H1 (cell line): ENCODE results near the gene ACSF2. TPM values are rescaled to one million over a fixed set of nuclear protein-coding genes. Genes with fewer than 3 reads are reported as not detected.

ENCODE experiments used
- CTCF ChIA-PET: fragments of 300-600 bp; sonication (Branson Sonifier 250); formaldehyde crosslinking; loops from one replicate; lab custom pipeline; 2021; ENCODE audit not compliant: partially characterized antibody; lab: Charles Lee
- POLR2A ChIA-PET: fragments of 300-600 bp; sonication (Branson Sonifier 250); formaldehyde crosslinking; loops from one replicate; lab custom pipeline; 2021; ENCODE audit warnings: inconsistent platforms; ENCODE audit not compliant: partially characterized antibody; lab: Charles Lee
- DNase-seq, 2 experiments: peaks; one replicate each; pipeline versions ENCODE4 v3.0.0 to v3.0.0-alpha.2; 2010 to 2022; ENCODE audit warnings: low spot score in 2 of 2, low read depth in 1 of 2, mixed read lengths in 1 of 2
- FAIRE-seq: peaks from 2 replicates; lab custom pipeline; 2011; peaks lifted over from hg19 to GRCh38; lab: Jason Lieb, UNC
- H2AFZ ChIP-seq: 2 replicates; pipeline ENCODE4 v1.8.1; 2012; ENCODE audit warnings: low read length, inconsistent platforms
- H2AK5ac ChIP-seq: 2 replicates; pipeline ENCODE4 v1.6.1; 2013; ENCODE audit warnings: low read depth, low read length
- H2BK120ac ChIP-seq: replicated peaks from 2 replicates; pipeline ENCODE3; 2013; ENCODE audit warnings: low read depth, low read length, inconsistent platforms
- H2BK12ac ChIP-seq: 2 replicates; pipeline ENCODE4 v1.6.1; 2013; ENCODE audit warnings: low read depth, low read length
- H2BK15ac ChIP-seq: 2 replicates; pipeline ENCODE4 v1.6.1; 2013; ENCODE audit warnings: low read length
- H2BK20ac ChIP-seq: 2 replicates; pipeline ENCODE4 v1.6.1; 2013; ENCODE audit warnings: low read length
- H2BK5ac ChIP-seq: 2 replicates; pipeline ENCODE4 v1.6.1; 2013; ENCODE audit warnings: low read depth, low read length
- H3K14ac ChIP-seq: 2 replicates; pipeline ENCODE4 v1.6.1; 2013; ENCODE audit warnings: inconsistent platforms; ENCODE audit not compliant: insufficient read length
- H3K18ac ChIP-seq: 2 replicates; pipeline ENCODE4 v1.6.1; 2013; ENCODE audit warnings: low read length; ENCODE audit errors: extremely low read depth
- H3K23ac ChIP-seq: 2 replicates; pipeline ENCODE4 v1.6.1; 2013; ENCODE audit warnings: inconsistent platforms; ENCODE audit not compliant: insufficient read length
- H3K23me2 ChIP-seq: 2 replicates; pipeline ENCODE4 v1.6.1; 2013; ENCODE audit warnings: low read depth, low read length
- H3K27ac ChIP-seq: 2 replicates; pipeline ENCODE4 v1.6.1; 2011; ENCODE audit warnings: low read depth, low read length, inconsistent platforms
- H3K27me3 ChIP-seq, 4 experiments: replicated peaks in 1 of 4; 1 replicate in 1 of 4; 2 replicates in 3 of 4; pipeline versions ENCODE4 v1.6.1 to v1.8.1; 2011 to 2013; ENCODE audit warnings: low read length in 3 of 4, mild to moderate bottlenecking in 3 of 4, inconsistent platforms in 2 of 4, mixed read lengths in 2 of 4, moderate library complexity in 1 of 4; ENCODE audit not compliant: control insufficient read depth in 3 of 4, insufficient read depth in 3 of 4; ENCODE audit errors: extremely low read depth in 1 of 4
- H3K36me3 ChIP-seq, 4 experiments: 2 replicates each; pipeline versions ENCODE4 v1.6.1 to v1.8.1; 2011 to 2013; ENCODE audit warnings: mild to moderate bottlenecking in 4 of 4, low read length in 3 of 4, moderate library complexity in 2 of 4, control low read depth in 1 of 4, inconsistent platforms in 1 of 4; ENCODE audit not compliant: insufficient read depth in 4 of 4, control insufficient read depth in 2 of 4
- H3K4ac ChIP-seq: replicated peaks from 2 replicates; pipeline ENCODE3; 2013; ENCODE audit warnings: low read length, low read depth, mixed read lengths, inconsistent platforms; ENCODE audit not compliant: insufficient read length
- H3K4me1 ChIP-seq, 4 experiments: replicated peaks in 1 of 4; 1 replicate in 1 of 4; 2 replicates in 3 of 4; pipeline versions ENCODE4 v1.6.1 to v1.8.1; 2011 to 2013; ENCODE audit warnings: low read length in 3 of 4, inconsistent platforms in 2 of 4, mixed read lengths in 1 of 4; ENCODE audit not compliant: insufficient read depth in 4 of 4, control insufficient read depth in 3 of 4
- H3K4me2 ChIP-seq, 2 experiments: 2 replicates each; pipeline versions ENCODE4 v1.6.1 to v1.8.1; 2011 to 2013; ENCODE audit warnings: low read depth in 2 of 2, low read length in 2 of 2, control low read depth in 1 of 2, inconsistent platforms in 1 of 2, mild to moderate bottlenecking in 1 of 2; ENCODE audit not compliant: insufficient read depth in 1 of 2
- H3K4me3 ChIP-seq, 4 experiments: fragments of 200-600, 300-600 bp in 1 of 4; sonication (generic), shearing (Covaris generic), sonication (Bioruptor Twin) in 1 of 4; 2 replicates each; pipeline versions ENCODE4 v1.5.1 to v1.8.1; 2011 to 2016; ENCODE audit warnings: low read length in 4 of 4, low read depth in 3 of 4, control low read depth in 2 of 4, inconsistent platforms in 2 of 4, mild to moderate bottlenecking in 2 of 4, mixed read lengths in 1 of 4, moderate library complexity in 1 of 4; ENCODE audit not compliant: insufficient read depth in 2 of 4; ENCODE audit errors: extremely low read depth in 1 of 4
- H3K56ac ChIP-seq: replicated peaks from 2 replicates; pipeline ENCODE3; 2013; ENCODE audit warnings: low read depth, mild to moderate bottlenecking, mixed read lengths, low read length, inconsistent platforms; ENCODE audit not compliant: insufficient read length
- H3K79me1 ChIP-seq: 2 replicates; pipeline ENCODE4 v1.6.1; 2013; ENCODE audit warnings: low read depth, low read length, control low read depth
- H3K79me2 ChIP-seq, 2 experiments: 2 replicates each; pipeline versions ENCODE4 v1.6.1 to v1.8.1; 2012 to 2013; ENCODE audit warnings: low read length in 2 of 2, mild to moderate bottlenecking in 2 of 2, inconsistent platforms in 1 of 2; ENCODE audit not compliant: insufficient read depth in 2 of 2, control insufficient read depth in 1 of 2
- H3K9ac ChIP-seq, 4 experiments: replicated peaks in 1 of 4; 1 replicate in 1 of 4; 2 replicates in 3 of 4; pipeline versions ENCODE4 v1.6.1 to v1.8.1; 2011 to 2013; ENCODE audit warnings: low read depth in 3 of 4, low read length in 3 of 4, control low read depth in 2 of 4, mild to moderate bottlenecking in 2 of 4, moderate library complexity in 2 of 4, inconsistent platforms in 1 of 4; ENCODE audit errors: extremely low read depth in 1 of 4
- H3K9me3 ChIP-seq, 2 experiments: 2 replicates each; pipeline versions ENCODE4 v1.6.1 to v1.8.1; 2012 to 2013; ENCODE audit warnings: mild to moderate bottlenecking in 2 of 2, moderate library complexity in 2 of 2, control low read depth in 1 of 2, inconsistent platforms in 1 of 2, low read depth in 1 of 2, low read length in 1 of 2, mixed read lengths in 1 of 2; ENCODE audit not compliant: insufficient read depth in 2 of 2
- H4K20me1 ChIP-seq, 2 experiments: replicated peaks in 1 of 2; 2 replicates each; pipeline versions ENCODE3 to v1.8.1; 2011 to 2013; ENCODE audit warnings: inconsistent platforms in 2 of 2, low read length in 2 of 2, mild to moderate bottlenecking in 1 of 2; ENCODE audit not compliant: insufficient read depth in 2 of 2, control insufficient read depth in 1 of 2
- H4K5ac ChIP-seq: 2 replicates; pipeline ENCODE4 v1.6.1; 2013; ENCODE audit warnings: low read length, low read depth, mixed read lengths, inconsistent platforms; ENCODE audit not compliant: insufficient read length
- H4K8ac ChIP-seq: 2 replicates; pipeline ENCODE4 v1.8.0; 2013; ENCODE audit warnings: mild to moderate bottlenecking, moderate library complexity, low read length, inconsistent platforms; ENCODE audit not compliant: insufficient read depth; ENCODE audit errors: extremely low read depth
- H4K91ac ChIP-seq: replicated peaks from 2 replicates; pipeline ENCODE3; 2013; ENCODE audit warnings: low read length, mixed read lengths, inconsistent platforms; ENCODE audit not compliant: insufficient read length
- ATF3 ChIP-seq: IDR thresholded peaks from 2 replicates; pipeline ENCODE4 v1.6.1; 2011; ENCODE audit warnings: low read depth, mild to moderate bottlenecking, low read length; ENCODE audit not compliant: insufficient read depth
- BACH1 ChIP-seq: IDR thresholded peaks from 2 replicates; pipeline ENCODE4 v1.6.1; 2012; ENCODE audit warnings: low read length, improper control_type of control experiment
- BCL11A ChIP-seq, 2 experiments: IDR thresholded peaks; one replicate each; pipeline ENCODE4 v1.6.1; 2011; ENCODE audit warnings: low read depth in 2 of 2, low read length in 2 of 2, mild to moderate bottlenecking in 2 of 2
- CHD1 ChIP-seq: IDR thresholded peaks from 2 replicates; pipeline ENCODE4 v1.6.1; 2012; ENCODE audit warnings: low read depth, low read length, improper control_type of control experiment
- EP300 ChIP-seq, 2 experiments: IDR thresholded peaks; 1 replicate in 1 of 2; 2 replicates in 1 of 2; pipeline ENCODE4 v1.6.1; 2011 to 2012; ENCODE audit warnings: low read depth in 2 of 2, low read length in 2 of 2, mild to moderate bottlenecking in 2 of 2, borderline replicate concordance in 1 of 2, inconsistent platforms in 1 of 2, moderate library complexity in 1 of 2
- KDM4A ChIP-seq: IDR thresholded peaks from one replicate; pipeline ENCODE4 v1.7.1; 2012; ENCODE audit warnings: low read depth, mild to moderate bottlenecking, moderate library complexity, low read length, inconsistent platforms; ENCODE audit not compliant: severe bottlenecking
- POU5F1 ChIP-seq: IDR thresholded peaks from 2 replicates; pipeline ENCODE4 v1.6.1; 2011; ENCODE audit warnings: low read depth, mild to moderate bottlenecking, low read length, moderate library complexity
- RBBP5 ChIP-seq: IDR thresholded peaks from 2 replicates; pipeline ENCODE4 v1.7.1; 2012; ENCODE audit warnings: low read depth, mild to moderate bottlenecking, inconsistent platforms, low read length, moderate library complexity, borderline replicate concordance
- RNF2 ChIP-seq: fragments of 200-900, 300-1000 bp; sonication (generic); IDR thresholded peaks from 2 replicates; pipeline ENCODE4 v1.7.1; 2016; ENCODE audit warnings: borderline replicate concordance, low read depth, mild to moderate bottlenecking, antibody characterized with exemption, low read length; ENCODE audit not compliant: poor library complexity, severe bottlenecking; ENCODE audit errors: missing control alignments
- SIRT6 ChIP-seq: IDR thresholded peaks from one replicate; pipeline ENCODE4 v1.7.1; 2012; ENCODE audit warnings: low read length, inconsistent platforms
- SP4 ChIP-seq: IDR thresholded peaks from 2 replicates; pipeline ENCODE4 v1.6.1; 2012; ENCODE audit warnings: low read length, inconsistent platforms
- SRF ChIP-seq: IDR thresholded peaks from 2 replicates; pipeline ENCODE4 v1.6.1; 2011; ENCODE audit warnings: mild to moderate bottlenecking, low read depth, low read length, moderate library complexity
- TAF1 ChIP-seq: IDR thresholded peaks from 2 replicates; pipeline ENCODE4 v1.6.1; 2011; ENCODE audit warnings: mild to moderate bottlenecking, low read depth, low read length
- TBP ChIP-seq: IDR thresholded peaks from 2 replicates; pipeline ENCODE4 v1.6.1; 2011; ENCODE audit warnings: low read depth, low read length, improper control_type of control experiment
- WGBS, 2 experiments: shearing (Covaris generic) in 1 of 2; methylation state at CpG; one replicate each; pipeline versions ENCODE4 v1.1.6 to v1.1.7; 2013 to 2015; ENCODE audit warnings: low lambda C conversion rate in 2 of 2, mixed read lengths in 2 of 2, inconsistent platforms in 1 of 2, low coverage in 1 of 2, missing lambda C conversion rate in 1 of 2; ENCODE audit not compliant: insufficient replicate concordance in 2 of 2, insufficient coverage in 1 of 2, insufficient read length in 1 of 2; ENCODE audit errors: extremely low coverage in 1 of 2, missing lambda C conversion rate in 1 of 2; 5-methylcytosine and 5-hydroxymethylcytosine counted together
- polyA plus RNA-seq, 7 experiments: library from polyadenylated mRNA; depleted of rRNA in 3 of 7; stranded (reverse) in 5 of 7; unstranded in 2 of 7; fragments of >200 nt in 5 of 7; fragments of 200-250 nt in 2 of 7; gene quantifications; 1 replicate in 5 of 7; 2 replicates in 1 of 7; 4 replicates in 1 of 7; pipeline versions ENCODE4 v1.2.1 to v1.2.3, GENCODE V29; 2011 to 2013; ENCODE audit warnings: missing spikeins in 2 of 7, mixed read lengths in 2 of 7
- total RNA-seq: library from RNA; stranded (reverse); fragmentation: NEBNext Ultra II Directional; extraction: Animal tissue kit (Norgen Biotek cat#: 25700); gene quantifications from 2 replicates; pipeline ENCODE4 v1.2.1, GENCODE V29; 2021

Gene ACSF2
- total and polyA plus RNA-seq, 2 of the 8 experiments (the other 6 are each of a cell fraction or from before 2014, with no cell fraction given): 14.5 to 16.3 TPM

- FAIRE-seq (no peak), DNase-seq (no peak)
- no peak overlapping the region for H3K4ac ChIP-seq
- no peak overlapping the region for H2BK12ac ChIP-seq
- no peaks in the 10 kb centered on the region for H3K23me2 ChIP-seq
- no peak overlapping the region for H3K4me3 ChIP-seq
- H3K4me2 ChIP-seq: no peak overlapping the region
- no peak overlapping the region for H3K18ac ChIP-seq
- no peaks in the 10 kb centered on the region for H3K79me2 ChIP-seq
- H2AK5ac ChIP-seq: no peak overlapping the region
- H3K27ac ChIP-seq: no peak overlapping the region
- no peaks in the 10 kb centered on the region for H3K79me1 ChIP-seq
- no peak overlapping the region for H4K8ac ChIP-seq
- ChIA-PET CTCF (interaction anchor here (0.9 to 9.2 kb wide), 7 partner anchors 9 to 137 kb away, joined by 3 to 116 read pairs (median 4); no protein-coding TSS in a partner anchor), POLR2A (interaction anchor here (1.2 kb wide), 1 partner anchor 26 kb away, joined by 5 read pairs; no protein-coding TSS in a partner anchor)
- H3K36me3 ChIP-seq: peaks cover 0 to 10% (median 6%) of the 10 kb centered on the region in 4 experiments; a peak in 4 of 8 replicates
- no peaks in the 10 kb centered on the region for H3K27me3 ChIP-seq
- H4K91ac ChIP-seq: no peak overlapping the region
- no peak overlapping the region for H2BK15ac ChIP-seq
- no peak overlapping the region for H3K9ac ChIP-seq
- H2BK20ac ChIP-seq: no peak overlapping the region
- H3K4me1 ChIP-seq: peaks cover 0 to 2% (median 0%) of the 10 kb centered on the region in 4 experiments; a peak in 2 of 7 replicates
- no peak overlapping the region for H2AFZ ChIP-seq
- H2BK120ac ChIP-seq: no peak overlapping the region
- no peaks in the 10 kb centered on the region for H3K9me3 ChIP-seq
- no peak overlapping the region for H3K14ac ChIP-seq
- 89% methylated on average over 2 of the region's 2 CpGs; no CpG with 5 or more reads in 1 of the 2 experiments for WGBS, 2 experiments
- H3K23ac ChIP-seq: no peak overlapping the region
- no peaks in the 10 kb centered on the region for H4K20me1 ChIP-seq
- no peak overlapping the region for H3K56ac ChIP-seq
- no peak overlapping the region for H4K5ac ChIP-seq
- no peak overlapping the region for H2BK5ac ChIP-seq
- TF ChIP-seq EP300 (IDR thresholded peaks at IDR 0.05; ENCODE audit: borderline replicate concordance in 1 of 2, low read depth in 2 of 2, low read length in 2 of 2) (no peak), RBBP5 (no peak), BCL11A (IDR thresholded peaks at IDR 0.05; ENCODE audit: low read depth in 2 of 2, low read length in 2 of 2) (no peak), SP4 (no peak), TAF1 (no peak), ATF3 (no peak), CHD1 (no peak), BACH1 (no peak), KDM4A (no peak), TBP (no peak), SRF (no peak), RNF2 (no peak), SIRT6 (no peak), POU5F1 (no peak)
These were observed 62.9 kb downstream of the ACSF2 start for GRCh38 chr17:50488880-50489279.
